ENCODE results near the gene VKORC1L1.

VKORC1L1 gene

DNA sequence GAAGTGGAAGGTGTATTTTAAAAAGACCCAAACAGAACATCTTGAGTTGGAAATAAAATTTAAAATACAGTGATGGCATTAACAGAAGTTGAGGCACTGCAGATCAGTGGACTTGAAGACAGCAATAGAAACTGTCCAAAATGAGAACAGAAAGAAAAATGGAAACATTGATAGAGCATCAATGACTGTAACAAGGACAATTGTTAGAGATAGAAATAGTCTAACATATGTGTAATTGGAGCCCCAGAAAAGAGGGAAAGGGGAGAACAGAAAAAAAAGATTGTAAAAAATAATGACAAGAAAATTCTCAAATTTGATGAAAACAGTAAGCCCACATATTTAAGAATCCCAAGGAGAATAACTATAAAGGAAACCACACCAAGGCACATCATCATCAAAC is 29.4 kb downstream of the VKORC1L1 start:
- Mint-ChIP-seq H3K4me3 (no peak overlapping the region), H3K9me3 (peaks cover 32% of the 10 kb centered on the region), H3K27ac (no peak overlapping the region), H3K4me1 (no peaks in the 10 kb centered on the region), H3K36me3 (ENCODE audit: low read depth) (peaks cover 51% of the 10 kb centered on the region), H3K27me3 (ENCODE audit: low read depth) (no peaks in the 10 kb centered on the region)
- no peak for TF ChIP-seq CTCF (IDR thresholded peaks at IDR 0.05; ENCODE audit: unreplicated experiment in 3 of 3)

GRCh38 chr7:65907501-65908198 is 34.8 kb downstream of the VKORC1L1 start:
- peaks cover 10% of the 10 kb centered on the region for H3K9me3 Mint-ChIP-seq
- H3K4me1 Mint-ChIP-seq = no peaks in the 10 kb centered on the region
- no peak overlapping the region for H3K4me3 Mint-ChIP-seq
- TF ChIP-seq CTCF (IDR thresholded peaks at IDR 0.05; ENCODE audit: unreplicated experiment in 3 of 3) = no peak
- no peaks in the 10 kb centered on the region for H3K27me3 Mint-ChIP-seq (ENCODE audit: low read depth)
- H3K36me3 Mint-ChIP-seq (ENCODE audit: low read depth) = peaks cover 21% of the 10 kb centered on the region
- peak overlapping the region in 2 of 3 experiments; percentile 35 to 69 for H3K27ac Mint-ChIP-seq

- Mint-ChIP-seq H3K36me3 (ENCODE audit: low read depth) (peaks cover 16% of the 10 kb centered on the region), H3K4me3 (no peak overlapping the region), H3K27ac (no peak overlapping the region), H3K4me1 (no peaks in the 10 kb centered on the region), H3K9me3 (peaks cover 5% of the 10 kb centered on the region), H3K27me3 (ENCODE audit: low read depth) (no peaks in the 10 kb centered on the region)
- no peak for TF ChIP-seq CTCF (IDR thresholded peaks at IDR 0.05; ENCODE audit: unreplicated experiment in 3 of 3)
These were observed 37.4 kb downstream of the VKORC1L1 start for GRCh38 chr7:65910237-65910636.

GRCh38 chr7:65912237-65912636 is 39.4 kb downstream of the VKORC1L1 start:
- H3K9me3 Mint-ChIP-seq = no peaks in the 10 kb centered on the region
- H3K27me3 Mint-ChIP-seq (ENCODE audit: low read depth) = no peaks in the 10 kb centered on the region
- peaks cover 20% of the 10 kb centered on the region for H3K36me3 Mint-ChIP-seq (ENCODE audit: low read depth)
- H3K4me1 Mint-ChIP-seq = no peaks in the 10 kb centered on the region
- no peak overlapping the region for H3K4me3 Mint-ChIP-seq
- TF ChIP-seq CTCF (IDR thresholded peaks at IDR 0.05; ENCODE audit: unreplicated experiment in 3 of 3) = no peak
- no peak overlapping the region for H3K27ac Mint-ChIP-seq

GRCh38 chr7:65915921-65916657 is 43.2 kb downstream of the VKORC1L1 start:
- no peaks in the 10 kb centered on the region for H3K9me3 Mint-ChIP-seq
- peaks cover 23% of the 10 kb centered on the region for H3K36me3 Mint-ChIP-seq (ENCODE audit: low read depth)
- H3K27me3 Mint-ChIP-seq (ENCODE audit: low read depth) = no peaks in the 10 kb centered on the region
- no peak overlapping the region for H3K27ac Mint-ChIP-seq
- no peak for TF ChIP-seq CTCF (IDR thresholded peaks at IDR 0.05; ENCODE audit: unreplicated experiment in 3 of 3)
- no peak overlapping the region for H3K4me3 Mint-ChIP-seq
- H3K4me1 Mint-ChIP-seq = no peaks in the 10 kb centered on the region
